Aorta (tissue), 5 donors: Measurements from ENCODE around the gene CLDN12. TPM values are rescaled to one million over a fixed set of nuclear protein-coding genes. Genes with fewer than 3 reads are reported as not detected.

Source experiments
- ATAC-seq: fragments of 200-7000 bp; cut with Tn5 transposase; one replicate; pipeline ENCODE4 v1.9.1; 2022; ENCODE audit warnings: moderate library complexity; ENCODE audit not compliant: low FRiP score
- DNase-seq, 2 donors: peaks; one replicate each; pipeline ENCODE4 v3.0.0-alpha.2; 2020
- H3K27ac ChIP-seq, 2 donors: one replicate each; pipeline ENCODE4 v1.5.1; 2013; ENCODE audit warnings: low read length in 2 of 2, mild to moderate bottlenecking in 2 of 2, moderate library complexity in 2 of 2, control low read depth in 1 of 2, inconsistent platforms in 1 of 2, low read depth in 1 of 2
- H3K27me3 ChIP-seq, 2 donors: one replicate each; pipeline ENCODE4 v1.6.1; 2013; ENCODE audit warnings: control low read depth in 1 of 2, low read length in 1 of 2, mild to moderate bottlenecking in 1 of 2, moderate library complexity in 1 of 2; ENCODE audit not compliant: insufficient read depth in 2 of 2, control insufficient read depth in 1 of 2
- H3K36me3 ChIP-seq, 2 donors: one replicate each; pipeline ENCODE4 v1.6.1; 2013; ENCODE audit warnings: control low read depth in 1 of 2, low read length in 1 of 2, mild to moderate bottlenecking in 1 of 2; ENCODE audit not compliant: insufficient read depth in 2 of 2, control insufficient read depth in 1 of 2
- H3K4me1 ChIP-seq, 2 donors: one replicate each; pipeline ENCODE4 v1.6.1; 2013; ENCODE audit warnings: low read length in 2 of 2, control low read depth in 1 of 2, mild to moderate bottlenecking in 1 of 2, moderate library complexity in 1 of 2; ENCODE audit not compliant: insufficient read depth in 2 of 2, control insufficient read depth in 1 of 2
- H3K4me3 ChIP-seq, 2 donors: one replicate each; pipeline ENCODE4 v1.5.1; 2013; ENCODE audit warnings: low read length in 2 of 2, control low read depth in 1 of 2, mild to moderate bottlenecking in 1 of 2
- H3K9me3 ChIP-seq: one replicate; pipeline ENCODE4 v1.6.1; 2013; ENCODE audit warnings: mild to moderate bottlenecking, low read length; ENCODE audit not compliant: control insufficient read depth
- WGBS, 2 donors: extraction: QIAGEN DNeasy Blood & Tissue Kit; methylation state at CpG; one replicate each; pipeline ENCODE4 v1.1.7; 2013; 5-methylcytosine and 5-hydroxymethylcytosine counted together
- intact Hi-C, 2 donors: fragments of 100-400 bp; cut with DNase I; formaldehyde crosslinking; loops; one replicate each; pipeline versions ENCODE4 v1.14.2 to v1.15.0; 2022
- polyA plus RNA-seq, 2 donors: library from polyadenylated mRNA; stranded (reverse); fragments of 200-250 nt; gene quantifications; one replicate each; pipeline ENCODE4 v1.2.3, GENCODE V29; 2013
- total RNA-seq, 2 donors: library from RNA; stranded (reverse); fragmentation: NEBNext Ultra II Directional; extraction: Animal tissue kit (Norgen Biotek cat#: 25700); gene quantifications; one replicate each; pipeline ENCODE4 v1.2.1, GENCODE V29; 2021
- donor health status: healthy with polysubstance abuse.
- donor health status: Bipolar disorder and iron deficiency.
- donor health status: DM: no; HTN: no; CAD: no.
- donor health status: DM: no; HTN: no; CAD: no.
- donor health status: DM: yes; HTN: yes; CAD: no.

CLDN12 gene
- total and polyA plus RNA-seq, 4 donors, result 8.4 to 35.1 (median 24.7) TPM

- no peaks in the 10 kb centered on the region for H3K9me3 ChIP-seq
- no peaks in the 10 kb centered on the region for H3K4me1 ChIP-seq
- 77 to 79% methylated on average over 6 of the region's 6 CpGs for WGBS, 2 donors
- peaks cover 0 to 1% of the 10 kb centered on the region in 2 donors for H3K36me3 ChIP-seq
- no peak for ATAC-seq
- no peaks in the 10 kb centered on the region for H3K27me3 ChIP-seq
- DNase-seq, result no peak
- H3K27ac ChIP-seq, result no peak overlapping the region
- intact Hi-C loops, result no loop called here
- no peak overlapping the region for H3K4me3 ChIP-seq
Measured at GRCh38 chr7:90421651-90422050, 18.4 kb downstream of the CLDN12 start.

DNA sequence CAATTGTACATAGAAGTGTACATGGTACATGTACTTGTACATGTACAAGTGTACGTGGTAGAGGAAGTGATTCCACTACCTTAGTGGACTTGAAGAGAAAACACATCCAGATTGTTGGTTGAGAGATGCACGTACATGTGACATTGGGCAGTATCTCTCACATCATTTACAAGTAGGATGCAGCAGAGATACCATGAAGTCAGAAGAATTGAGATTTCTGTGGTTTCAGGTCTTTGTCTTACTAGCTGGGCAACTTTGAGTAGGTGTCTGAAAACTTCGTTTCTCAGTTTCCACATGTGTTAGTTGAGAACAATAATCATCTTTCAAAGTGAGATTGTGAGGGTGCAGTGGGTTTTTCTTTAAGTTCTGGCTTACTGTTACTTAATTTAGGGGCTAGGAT is 21.5 kb downstream of the CLDN12 start:
- no peak for ATAC-seq
- intact Hi-C loops, result loop anchor here (5.0 kb wide), 2 partner anchors 112 to 272 kb away; partner anchors contain the start of gene STEAP1 (in 2 of the 2)
- Histone ChIP-seq H3K27me3 (no peaks in the 10 kb centered on the region), H3K36me3 (no peaks in the 10 kb centered on the region), H3K27ac (no peak overlapping the region), H3K4me3 (no peak overlapping the region), H3K4me1 (no peaks in the 10 kb centered on the region), H3K9me3 (no peaks in the 10 kb centered on the region)
- DNase-seq, result no peak
- 86 to 94% methylated on average over 3 of the region's 3 CpGs for WGBS, 2 donors

GRCh38 chr7:90425376-90425775 is 22.1 kb downstream of the CLDN12 start:
- intact Hi-C loops, result loop anchor here (5.0 kb wide), 2 partner anchors 113 to 273 kb away; partner anchors contain the start of gene STEAP1 (in 2 of the 2)
- H3K36me3 ChIP-seq, result no peaks in the 10 kb centered on the region
- no peak overlapping the region for H3K4me3 ChIP-seq
- no peak overlapping the region for H3K27ac ChIP-seq
- H3K27me3 ChIP-seq, result no peaks in the 10 kb centered on the region
- H3K9me3 ChIP-seq, result no peaks in the 10 kb centered on the region
- WGBS, 2 donors, result 60 to 94% methylated on average over 2 of the region's 2 CpGs
- no peak for ATAC-seq
- H3K4me1 ChIP-seq, result no peaks in the 10 kb centered on the region
- no peak for DNase-seq

GRCh38 chr7:90430614-90431460 is 27.6 kb downstream of the CLDN12 start:
- Histone ChIP-seq H3K4me3 (no peak overlapping the region), H3K9me3 (peaks cover 2% of the 10 kb centered on the region), H3K27ac (no peak overlapping the region), H3K36me3 (no peaks in the 10 kb centered on the region), H3K4me1 (no peaks in the 10 kb centered on the region), H3K27me3 (no peaks in the 10 kb centered on the region)
- ATAC-seq, result no peak
- no peak for DNase-seq
- intact Hi-C loops, result no loop called here
- 91 to 93% methylated on average over 6 of the region's 6 CpGs for WGBS, 2 donors

DNA sequence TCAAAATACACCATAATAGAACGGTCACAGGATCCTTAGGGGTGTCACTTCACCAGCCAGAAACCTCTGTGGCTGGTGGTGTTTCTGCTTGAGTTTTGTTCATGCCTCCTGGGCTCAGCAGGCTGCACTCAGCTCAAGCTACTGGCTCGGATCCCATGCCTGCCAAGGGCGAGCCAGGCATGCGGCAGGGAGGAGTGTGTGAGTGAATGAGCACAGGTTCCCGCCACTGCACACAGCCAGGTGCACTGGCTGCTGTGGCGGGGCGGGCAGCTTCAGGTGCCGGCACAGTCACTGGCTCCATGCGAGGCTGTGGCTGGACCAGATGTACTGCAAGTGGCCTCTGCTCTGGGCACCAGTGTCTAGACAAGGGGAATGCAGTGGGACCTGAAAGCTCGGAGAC is 29.5 kb downstream of the CLDN12 start:
- Histone ChIP-seq H3K9me3 (peaks cover 2% of the 10 kb centered on the region), H3K4me3 (no peak overlapping the region), H3K36me3 (no peaks in the 10 kb centered on the region), H3K27me3 (no peaks in the 10 kb centered on the region), H3K4me1 (no peaks in the 10 kb centered on the region), H3K27ac (no peak overlapping the region)
- DNase-seq (no peak), ATAC-seq (peak; percentile 15)
- WGBS, 2 donors, result 75 to 79% methylated on average over 10 of the region's 10 CpGs
- intact Hi-C loops, result no loop called here

DNA sequence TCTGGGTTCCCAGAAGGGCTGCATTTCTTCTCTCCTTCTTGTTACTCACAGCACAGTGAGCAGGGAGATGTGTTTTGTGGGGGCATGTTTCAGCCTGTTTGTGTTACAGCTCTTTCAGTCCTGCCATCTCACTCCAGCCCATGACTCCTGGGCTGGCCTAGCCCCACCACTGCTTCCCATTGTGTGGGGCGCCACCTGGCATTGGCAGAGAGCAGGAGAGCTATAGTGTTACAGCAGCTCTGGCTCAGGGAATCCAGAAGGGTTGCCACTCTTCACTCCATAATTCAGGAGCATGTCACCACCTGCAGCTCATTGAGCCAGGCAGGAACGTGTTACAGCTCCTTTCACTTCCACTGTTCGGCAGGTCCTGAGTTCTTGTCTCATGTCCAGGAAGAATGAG is 30.0 kb downstream of the CLDN12 start:
- intact Hi-C loops, result no loop called here
- no peak for DNase-seq
- peaks cover 2% of the 10 kb centered on the region for H3K9me3 ChIP-seq
- no peaks in the 10 kb centered on the region for H3K4me1 ChIP-seq
- no peaks in the 10 kb centered on the region for H3K27me3 ChIP-seq
- no peak overlapping the region for H3K27ac ChIP-seq
- no peak for ATAC-seq
- no peak overlapping the region for H3K4me3 ChIP-seq
- 80 to 98% methylated on average over 3 of the region's 3 CpGs for WGBS, 2 donors
- no peaks in the 10 kb centered on the region for H3K36me3 ChIP-seq

DNA sequence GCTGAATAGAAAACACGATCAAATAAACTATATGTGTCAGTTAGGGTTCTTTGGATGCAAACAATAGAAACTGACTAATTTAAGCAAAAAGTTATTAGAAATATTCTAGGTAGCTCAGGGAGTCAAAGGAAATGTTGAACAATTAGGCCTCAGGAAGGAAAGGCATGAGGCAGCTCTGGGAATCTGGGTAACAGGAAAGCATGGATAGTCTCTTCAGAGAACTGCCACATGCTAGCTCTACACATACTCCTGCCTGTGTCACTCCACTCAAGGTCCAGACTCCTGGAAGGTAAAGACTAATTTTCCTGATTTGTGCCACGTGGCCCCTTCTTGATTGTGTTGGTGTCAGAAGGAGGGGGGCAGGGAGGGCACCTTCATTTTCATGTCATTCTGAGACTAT is 42.4 kb downstream of the CLDN12 start:
- Histone ChIP-seq H3K36me3 (no peaks in the 10 kb centered on the region), H3K9me3 (no peaks in the 10 kb centered on the region), H3K27ac (no peak overlapping the region), H3K4me1 (no peaks in the 10 kb centered on the region), H3K27me3 (no peaks in the 10 kb centered on the region), H3K4me3 (no peak overlapping the region)
- WGBS, 2 donors, result 65 to 82% methylated on average over 2 of the region's 2 CpGs
- ATAC-seq, result no peak
- intact Hi-C loops, result no loop called here
- DNase-seq, result no peak

DNA sequence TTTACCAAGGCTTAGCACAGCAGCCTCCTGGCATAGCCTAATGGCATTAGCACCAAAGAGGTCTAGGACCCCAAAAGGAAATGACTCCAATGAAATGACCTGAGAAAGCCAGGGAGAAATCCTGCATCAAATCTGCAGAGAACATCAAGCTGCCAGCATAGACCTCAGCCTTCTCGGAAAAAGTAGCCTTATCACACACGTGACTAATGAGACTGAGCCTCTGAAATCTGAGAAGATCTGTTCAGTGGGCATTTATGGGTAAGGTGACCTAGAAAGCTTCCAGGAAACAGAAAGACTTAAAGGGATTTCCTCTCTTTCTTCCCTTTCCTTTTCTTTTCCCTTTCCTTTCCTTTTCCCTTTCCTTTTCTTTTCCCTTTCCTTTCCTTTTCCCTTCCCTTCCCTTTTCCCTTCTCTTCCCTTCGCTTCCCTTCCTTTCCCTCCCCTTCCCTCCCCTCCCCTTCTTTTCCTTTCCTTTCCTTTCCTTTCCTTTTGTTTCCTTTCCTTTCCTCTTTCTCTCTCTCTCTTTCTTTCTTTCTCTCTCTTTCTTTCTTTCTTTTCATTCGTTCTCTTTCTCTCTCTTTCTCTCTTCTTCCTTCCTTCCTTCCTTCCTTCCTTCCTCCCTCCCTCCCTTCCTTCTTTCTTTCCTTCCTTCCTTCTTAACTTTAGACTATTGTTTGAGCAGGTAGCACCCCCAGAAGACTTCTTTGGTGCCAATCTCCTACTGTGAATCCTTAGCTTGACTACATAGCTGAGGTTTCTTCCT is 43.1 kb downstream of the CLDN12 start:
- Histone ChIP-seq H3K27ac (no peak overlapping the region), H3K4me1 (no peaks in the 10 kb centered on the region), H3K27me3 (no peaks in the 10 kb centered on the region), H3K4me3 (no peak overlapping the region), H3K36me3 (no peaks in the 10 kb centered on the region), H3K9me3 (no peaks in the 10 kb centered on the region)
- ATAC-seq, result no peak
- intact Hi-C loops, result no loop called here
- no peak for DNase-seq
- 63 to 69% methylated on average over 4 of the region's 4 CpGs for WGBS, 2 donors
